Measurements from ENCODE around the gene GAS7.

DNA sequence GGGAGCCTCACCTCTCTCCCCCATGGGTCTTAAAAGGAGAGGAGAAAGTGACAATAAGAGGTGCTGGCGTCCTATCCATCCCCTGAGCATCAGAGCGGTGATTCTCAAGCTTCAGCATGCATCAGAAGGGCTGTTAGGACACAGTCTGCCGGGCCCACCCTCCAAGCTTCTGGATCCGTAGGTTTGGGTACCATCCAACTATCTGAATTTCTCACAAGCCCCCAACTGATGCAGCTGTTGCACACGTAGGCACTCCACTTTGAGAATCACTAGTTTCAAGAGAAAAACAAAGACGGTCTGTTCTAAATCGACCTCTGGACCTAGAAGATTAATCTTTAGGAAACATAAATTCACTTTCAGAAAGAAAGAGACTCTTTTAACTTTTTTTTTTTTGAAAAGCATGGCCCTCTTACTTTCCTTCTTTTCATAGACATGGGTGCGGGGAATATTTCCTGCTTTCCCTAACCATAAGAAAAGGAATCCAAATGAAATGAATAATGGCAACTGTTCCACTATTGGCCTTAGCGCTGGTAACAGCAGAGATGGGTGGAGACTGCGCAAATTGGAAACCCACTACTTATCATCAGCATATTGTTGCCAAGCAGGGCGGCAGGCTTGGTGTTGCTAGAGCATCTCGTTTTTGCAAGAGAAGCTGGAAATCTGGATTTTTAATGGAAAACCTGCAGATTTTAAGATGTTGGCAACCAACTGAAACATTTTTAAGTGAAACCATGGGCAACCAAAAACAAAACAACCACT lies 144.4 kb downstream of the GAS7 start:
- TF ChIP-seq, protein P1, sequence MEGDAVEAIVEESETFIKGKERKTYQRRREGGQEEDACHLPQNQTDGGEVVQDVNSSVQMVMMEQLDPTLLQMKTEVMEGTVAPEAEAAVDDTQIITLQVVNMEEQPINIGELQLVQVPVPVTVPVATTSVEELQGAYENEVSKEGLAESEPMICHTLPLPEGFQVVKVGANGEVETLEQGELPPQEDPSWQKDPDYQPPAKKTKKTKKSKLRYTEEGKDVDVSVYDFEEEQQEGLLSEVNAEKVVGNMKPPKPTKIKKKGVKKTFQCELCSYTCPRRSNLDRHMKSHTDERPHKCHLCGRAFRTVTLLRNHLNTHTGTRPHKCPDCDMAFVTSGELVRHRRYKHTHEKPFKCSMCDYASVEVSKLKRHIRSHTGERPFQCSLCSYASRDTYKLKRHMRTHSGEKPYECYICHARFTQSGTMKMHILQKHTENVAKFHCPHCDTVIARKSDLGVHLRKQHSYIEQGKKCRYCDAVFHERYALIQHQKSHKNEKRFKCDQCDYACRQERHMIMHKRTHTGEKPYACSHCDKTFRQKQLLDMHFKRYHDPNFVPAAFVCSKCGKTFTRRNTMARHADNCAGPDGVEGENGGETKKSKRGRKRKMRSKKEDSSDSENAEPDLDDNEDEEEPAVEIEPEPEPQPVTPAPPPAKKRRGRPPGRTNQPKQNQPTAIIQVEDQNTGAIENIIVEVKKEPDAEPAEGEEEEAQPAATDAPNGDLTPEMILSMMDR (IDR thresholded peaks at IDR 0.05): no peak
- TF ChIP-seq POLR2A (IDR thresholded peaks at IDR 0.05): no peak
